Glomerular visceral epithelial cell (primary cell): ENCODE measurements around the gene FGGY.
"Not testable (repeated sequence)": the region's sequence is repeated elsewhere in the genome, so short reads cannot be mapped to it uniquely, and the experiment has no call there.

Experiments used
- DNase-seq: peaks from one replicate; pipeline ENCODE4 v3.0.0-alpha.2; 2016; ENCODE audit errors: extremely low spot score

Gene FGGY

GRCh38 chr1:59482986-59483385 lies 186.1 kb downstream of the FGGY start:
- DNase-seq, result no peak

GRCh38 chr1:59484096-59484495 lies 187.2 kb downstream of the FGGY start:
- peak; percentile 62 for DNase-seq

- no peak for DNase-seq
Measured at GRCh38 chr1:59485171-59485570, 188.3 kb downstream of the FGGY start.

GRCh38 chr1:59485949-59486348 lies 189.1 kb downstream of the FGGY start:
- DNase-seq, result no peak

- DNase-seq, result no peak
Measured at GRCh38 chr1:59486615-59487014, 189.7 kb downstream of the FGGY start.

GRCh38 chr1:59487335-59488031 lies 190.6 kb downstream of the FGGY start:
- peak; percentile 20 for DNase-seq

GRCh38 chr1:59492500-59492899 lies 195.6 kb downstream of the FGGY start:
- no peak for DNase-seq

- no peak for DNase-seq
Measured at GRCh38 chr1:59494145-59494833, 197.4 kb downstream of the FGGY start.

- not testable (repeated sequence) for DNase-seq
Measured at GRCh38 chr1:59496156-59496555, 199.3 kb downstream of the FGGY start.

- DNase-seq, result no peak
Measured at GRCh38 chr1:59497616-59498015, 200.7 kb downstream of the FGGY start.

GRCh38 chr1:59498640-59499039 lies 201.7 kb downstream of the FGGY start:
- DNase-seq, result peak; percentile 81

- peak; percentile 25 for DNase-seq
Measured at GRCh38 chr1:59499273-59499942, 202.5 kb downstream of the FGGY start.

GRCh38 chr1:59499943-59500569 lies 203.2 kb downstream of the FGGY start:
- DNase-seq, result no peak

- DNase-seq, result no peak
Measured at GRCh38 chr1:59500950-59501742, 204.3 kb downstream of the FGGY start.

GRCh38 chr1:59502009-59502691 lies 205.3 kb downstream of the FGGY start:
- DNase-seq, result peak; percentile 26

GRCh38 chr1:59504276-59504675 lies 207.4 kb downstream of the FGGY start:
- DNase-seq, result no peak

GRCh38 chr1:59505596-59506028 lies 208.7 kb downstream of the FGGY start:
- no peak for DNase-seq

- DNase-seq, result no peak
Measured at GRCh38 chr1:59506952-59507351, 210.1 kb downstream of the FGGY start.

GRCh38 chr1:59509341-59509875 lies 212.5 kb downstream of the FGGY start:
- no peak for DNase-seq

GRCh38 chr1:59510249-59510648 lies 213.4 kb downstream of the FGGY start:
- no peak for DNase-seq
